ENCODE measurements around the gene RPA3. TPM values are rescaled to one million over a fixed set of nuclear protein-coding genes. Genes with fewer than 3 reads are reported as not detected.

The RPA3 gene
- total and polyA plus RNA-seq, 2 donors (not counting 3 experiments of a cell fraction or from before 2014, with no cell fraction given) = 15.6 to 34.4 TPM

DNA sequence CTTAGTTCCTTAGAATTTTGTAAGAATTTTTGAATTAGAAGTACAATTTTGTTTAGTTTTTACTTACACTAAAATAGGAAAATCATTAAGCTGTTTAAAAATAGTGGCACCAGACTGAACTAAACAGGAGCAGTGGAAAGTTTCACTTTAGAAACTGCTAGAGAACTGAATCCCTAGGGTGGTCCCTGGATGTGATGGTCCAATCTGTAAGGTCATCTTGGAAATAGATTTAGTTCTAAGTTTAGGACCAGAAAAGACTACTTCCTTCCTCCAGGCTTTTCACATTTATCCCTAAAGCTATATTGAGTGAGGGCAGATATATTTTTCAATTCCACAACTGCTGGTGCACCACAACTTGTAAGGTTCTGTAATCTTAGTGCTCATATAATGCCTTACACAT is 19.0 kb downstream of the RPA3 start:
- no peaks in the 10 kb centered on the region for H3K79me2 ChIP-seq (ENCODE audit: control insufficient read depth, insufficient read depth, low read length)
- H4K20me1 ChIP-seq (replicated peaks; ENCODE audit: control insufficient read depth, extremely low read depth, insufficient read depth, low read length) = no peaks in the 10 kb centered on the region
- no peaks in the 10 kb centered on the region for H3K9me3 ChIP-seq (replicated peaks; ENCODE audit: control insufficient read depth, insufficient read depth, low read length)
- no peak overlapping the region for H2AFZ ChIP-seq (ENCODE audit: low read depth, low read length)
- TF ChIP-seq, protein P1, sequence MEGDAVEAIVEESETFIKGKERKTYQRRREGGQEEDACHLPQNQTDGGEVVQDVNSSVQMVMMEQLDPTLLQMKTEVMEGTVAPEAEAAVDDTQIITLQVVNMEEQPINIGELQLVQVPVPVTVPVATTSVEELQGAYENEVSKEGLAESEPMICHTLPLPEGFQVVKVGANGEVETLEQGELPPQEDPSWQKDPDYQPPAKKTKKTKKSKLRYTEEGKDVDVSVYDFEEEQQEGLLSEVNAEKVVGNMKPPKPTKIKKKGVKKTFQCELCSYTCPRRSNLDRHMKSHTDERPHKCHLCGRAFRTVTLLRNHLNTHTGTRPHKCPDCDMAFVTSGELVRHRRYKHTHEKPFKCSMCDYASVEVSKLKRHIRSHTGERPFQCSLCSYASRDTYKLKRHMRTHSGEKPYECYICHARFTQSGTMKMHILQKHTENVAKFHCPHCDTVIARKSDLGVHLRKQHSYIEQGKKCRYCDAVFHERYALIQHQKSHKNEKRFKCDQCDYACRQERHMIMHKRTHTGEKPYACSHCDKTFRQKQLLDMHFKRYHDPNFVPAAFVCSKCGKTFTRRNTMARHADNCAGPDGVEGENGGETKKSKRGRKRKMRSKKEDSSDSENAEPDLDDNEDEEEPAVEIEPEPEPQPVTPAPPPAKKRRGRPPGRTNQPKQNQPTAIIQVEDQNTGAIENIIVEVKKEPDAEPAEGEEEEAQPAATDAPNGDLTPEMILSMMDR (IDR thresholded peaks at IDR 0.05; ENCODE audit: extremely low read depth in 1 of 2, insufficient read depth in 1 of 2, low read depth in 1 of 2, low read length in 2 of 2) = no peak
- TF ChIP-seq JUN (IDR thresholded peaks at IDR 0.05; ENCODE audit: borderline replicate concordance, insufficient read depth, insufficient read length, low read depth) (no peak), FOS (IDR thresholded peaks at IDR 0.05; ENCODE audit: borderline replicate concordance, insufficient read depth, low read length) (no peak), POLR2AphosphoS5 (IDR thresholded peaks at IDR 0.05; ENCODE audit: insufficient read depth, low read depth, low read length) (no peak), MAX (IDR thresholded peaks at IDR 0.05; ENCODE audit: insufficient read depth, insufficient read length) (no peak), GATA2 (IDR thresholded peaks at IDR 0.05; ENCODE audit: insufficient read depth, insufficient read length, low read depth, low read length) (no peak)
- intact Hi-C loops (cut with micrococcal nuclease) = loop anchor here (5.0 kb wide), 1 partner anchor 273 kb away; no protein-coding TSS in a partner anchor
- H3K4me2 ChIP-seq (ENCODE audit: insufficient read depth, low read length) = no peak overlapping the region
- CTCF ChIA-PET = interaction anchor here (1.0 to 11.7 kb wide), 2 partner anchors 14 to 18 kb away, joined by 3 to 121 read pairs; no protein-coding TSS in a partner anchor
- no peaks in the 10 kb centered on the region for H3K9me1 ChIP-seq (replicated peaks; ENCODE audit: control insufficient read depth, extremely low read depth, insufficient read depth, low read length)
- H3K9ac ChIP-seq (replicated peaks; ENCODE audit: extremely low read depth, insufficient read depth, low read length) = no peak overlapping the region
- POLR2A ChIA-PET = no interaction called here
- no peaks in the 10 kb centered on the region for H3K27me3 ChIP-seq (ENCODE audit: control insufficient read depth in 2 of 2, insufficient read depth in 2 of 2, low read length in 2 of 2)
- H3K36me3 ChIP-seq (ENCODE audit: control insufficient read depth in 2 of 2, extremely low read depth in 1 of 2, insufficient read depth in 2 of 2, low read length in 2 of 2) = no peaks in the 10 kb centered on the region
- no peak overlapping the region for H3K27ac ChIP-seq (ENCODE audit: insufficient read depth, low read depth, low read length)
- DNase-seq (ENCODE audit: low read depth, low spot score) (no peak), FAIRE-seq (no peak)
- H3K4me3 ChIP-seq (replicated peaks in 1 of 3; ENCODE audit: insufficient read depth in 1 of 3, low read depth in 1 of 3, low read length in 3 of 3) = no peak overlapping the region
- no peaks in the 10 kb centered on the region for H3K4me1 ChIP-seq (ENCODE audit: control insufficient read depth, extremely low read depth, insufficient read depth, low read length)
- dilution Hi-C loops (cut with MboI; ENCODE audit: extremely low pct_ligation_motif_present, low sequenced_read_pairs) = no loop called here
- no TSS peak for BruUV-seq (replicated peaks)
